ENCODE data around the gene WDR7. TPM values are rescaled to one million over a fixed set of nuclear protein-coding genes. Genes with fewer than 3 reads are reported as not detected.

Gene WDR7
- total and polyA plus RNA-seq, 2 experiments from 2014 or later: 7.0 to 14.8 TPM

GRCh38 chr18:56825321-56825720, 174.2 kb downstream of the WDR7 start:
- no peaks in the 10 kb centered on the region for H3K27me3 Mint-ChIP-seq (ENCODE audit: insufficient read depth, low read depth, poor library complexity)
- TF ChIP-seq CTCF (conservative IDR thresholded peaks at IDR 0.05; ENCODE audit: low read depth in 2 of 2) (no peak), POLR2AphosphoS5 (IDR thresholded peaks at IDR 0.05; ENCODE audit: low read depth) (no peak), EZH2 (IDR thresholded peaks at IDR 0.05; ENCODE audit: low read depth, unreplicated experiment) (no peak), CREB1 (CRISPR knock-in tag; IDR thresholded peaks at IDR 0.05; ENCODE audit: low read depth) (no peak), ZNF462 (CRISPR knock-in tag; IDR thresholded peaks at IDR 0.05) (no peak), ZNF331 (CRISPR knock-in tag; IDR thresholded peaks at IDR 0.05; ENCODE audit: low read depth) (no peak), JUNB (IDR thresholded peaks at IDR 0.05; ENCODE audit: unreplicated experiment) (no peak), EZH2phosphoT487 (IDR thresholded peaks at IDR 0.05; ENCODE audit: unreplicated experiment) (no peak), REST (IDR thresholded peaks at IDR 0.05; ENCODE audit: unreplicated experiment) (no peak), ZNF114 (CRISPR knock-in tag; IDR thresholded peaks at IDR 0.05) (no peak), STAT1 (IDR thresholded peaks at IDR 0.05; ENCODE audit: unreplicated experiment) (no peak), NANOG (IDR thresholded peaks at IDR 0.05; ENCODE audit: borderline replicate concordance) (no peak), ETS1 (IDR thresholded peaks at IDR 0.05) (no peak)
- no peaks in the 10 kb centered on the region for H4K20me1 ChIP-seq (replicated peaks; ENCODE audit: insufficient read depth)
- no peak overlapping the region for H3K4me3 ChIP-seq
- no peaks in the 10 kb centered on the region for H3K79me2 ChIP-seq (replicated peaks; ENCODE audit: insufficient read depth)
- no peak overlapping the region for H3K27ac ChIP-seq (ENCODE audit: low read depth)
- ATAC-seq: no peak
- no peak for DNase-seq (ENCODE audit: low spot score)
- H3K27me3 ChIP-seq (ENCODE audit: insufficient read depth): no peaks in the 10 kb centered on the region
- no peak overlapping the region for H3K4me2 ChIP-seq
- H3K36me3 Mint-ChIP-seq (ENCODE audit: low read depth): no peaks in the 10 kb centered on the region
- H3K4me3 Mint-ChIP-seq: no peak overlapping the region
- H2AFZ ChIP-seq: no peak overlapping the region
- H3K4me1 Mint-ChIP-seq: no peaks in the 10 kb centered on the region
- H3K9me2 ChIP-seq (ENCODE audit: insufficient read depth): no peaks in the 10 kb centered on the region
- H3F3A ChIP-seq (replicated peaks; ENCODE audit: low read depth): no peaks in the 10 kb centered on the region
- no peaks in the 10 kb centered on the region for H3K36me3 ChIP-seq (ENCODE audit: insufficient read depth)
- H3K4me1 ChIP-seq (ENCODE audit: insufficient read depth): no peaks in the 10 kb centered on the region
- no peak overlapping the region for H3K27ac Mint-ChIP-seq
- H3K9me3 Mint-ChIP-seq: no peaks in the 10 kb centered on the region
